ENCODE data around the gene C5orf52. TPM values are rescaled to one million over a fixed set of nuclear protein-coding genes. Genes with fewer than 3 reads are reported as not detected.

The C5orf52 gene
- total and polyA plus RNA-seq, 2 donors (not counting 3 experiments of a cell fraction or from before 2014, with no cell fraction given), result not detected

GRCh38 chr5:157659868-157660660, 11.3 kb upstream of the C5orf52 start:
- no TSS peak for BruUV-seq (replicated peaks)
- ChIA-PET POLR2A (no interaction called here), CTCF (no interaction called here)
- TF ChIP-seq FOS (IDR thresholded peaks at IDR 0.05; ENCODE audit: borderline replicate concordance, insufficient read depth, low read length) (no peak), MAX (IDR thresholded peaks at IDR 0.05; ENCODE audit: insufficient read depth, insufficient read length) (no peak), EZH2 (IDR thresholded peaks at IDR 0.05; ENCODE audit: borderline replicate concordance, low read depth, low read length, severe bottlenecking) (no peak), JUN (IDR thresholded peaks at IDR 0.05; ENCODE audit: borderline replicate concordance, insufficient read depth, insufficient read length, low read depth) (no peak), CTCF (IDR thresholded peaks at IDR 0.05; ENCODE audit: extremely low read depth in 1 of 2, insufficient read depth in 1 of 2, low read depth in 1 of 2, low read length in 2 of 2) (no peak), MYC (IDR thresholded peaks at IDR 0.05; ENCODE audit: low read depth, low read length) (no peak), GATA2 (IDR thresholded peaks at IDR 0.05; ENCODE audit: insufficient read depth, insufficient read length, low read depth, low read length) (no peak), POLR2A (IDR thresholded peaks at IDR 0.05; ENCODE audit: low read depth, low read length) (no peak), POLR2AphosphoS5 (IDR thresholded peaks at IDR 0.05; ENCODE audit: insufficient read depth, low read depth, low read length) (no peak)
- Histone ChIP-seq H3K4me3 (replicated peaks in 1 of 3; ENCODE audit: insufficient read depth in 1 of 3, low read depth in 1 of 3, low read length in 3 of 3) (no peak overlapping the region), H3K27me3 (ENCODE audit: control insufficient read depth in 2 of 2, insufficient read depth in 2 of 2, low read length in 2 of 2) (peaks cover 0 to 2% of the 10 kb centered on the region in 2 experiments), H3K9me1 (replicated peaks; ENCODE audit: control insufficient read depth, extremely low read depth, insufficient read depth, low read length) (no peaks in the 10 kb centered on the region), H4K20me1 (replicated peaks; ENCODE audit: control insufficient read depth, extremely low read depth, insufficient read depth, low read length) (no peaks in the 10 kb centered on the region), H3K79me2 (ENCODE audit: control insufficient read depth, insufficient read depth, low read length) (no peaks in the 10 kb centered on the region), H3K9ac (replicated peaks; ENCODE audit: extremely low read depth, insufficient read depth, low read length) (no peak overlapping the region), H3K4me1 (ENCODE audit: control insufficient read depth, extremely low read depth, insufficient read depth, low read length) (no peaks in the 10 kb centered on the region), H3K4me2 (ENCODE audit: insufficient read depth, low read length) (no peak overlapping the region), H3K36me3 (ENCODE audit: control insufficient read depth in 2 of 2, extremely low read depth in 1 of 2, insufficient read depth in 2 of 2, low read length in 2 of 2) (no peaks in the 10 kb centered on the region), H3K9me3 (replicated peaks; ENCODE audit: control insufficient read depth, insufficient read depth, low read length) (no peaks in the 10 kb centered on the region), H3K27ac (ENCODE audit: insufficient read depth, low read depth, low read length) (no peak overlapping the region), H2AFZ (ENCODE audit: low read depth, low read length) (no peak overlapping the region)
- dilution Hi-C loops (cut with MboI; ENCODE audit: extremely low pct_ligation_motif_present, low sequenced_read_pairs), result no loop called here
- FAIRE-seq (no peak), DNase-seq (ENCODE audit: low read depth, low spot score) (no peak)
- intact Hi-C loops (cut with micrococcal nuclease), result no loop called here
